ENCODE results near the gene CXorf66.
"Not testable (repeated sequence)": the region's sequence is repeated elsewhere in the genome, so short reads cannot be mapped to it uniquely, and the experiment has no call there.

The CXorf66 gene

DNA sequence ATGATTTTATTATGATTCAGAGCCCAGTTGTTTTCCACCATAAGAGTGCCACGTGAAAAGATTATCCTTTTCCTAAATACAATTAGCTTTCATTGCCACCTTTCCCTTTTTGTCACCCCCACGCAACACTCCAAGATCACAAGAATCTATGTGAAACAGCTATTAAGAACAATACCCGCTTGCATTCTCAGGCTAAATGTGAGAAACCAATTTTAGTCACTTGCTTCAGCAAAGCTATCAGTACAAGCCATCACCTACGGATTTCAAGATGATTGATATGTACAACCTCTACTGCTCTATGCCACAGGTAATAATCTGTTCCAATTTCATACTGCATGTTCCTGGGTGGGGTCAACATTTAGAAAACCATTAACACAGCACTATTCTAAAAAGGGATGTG is 34.9 kb downstream of the CXorf66 start:
- FAIRE-seq (peak; percentile 65), DNase-seq (ENCODE audit: insufficient read length, low spot score) (no peak)
- TF ChIP-seq PAX5 (IDR thresholded peaks at IDR 0.05; ENCODE audit: insufficient read depth, low read length, severe bottlenecking) = no peak

GRCh38 chrX:139929876-139930275 is 35.4 kb downstream of the CXorf66 start:
- FAIRE-seq (peak; percentile 74), DNase-seq (ENCODE audit: insufficient read length, low spot score) (no peak)
- TF ChIP-seq PAX5 (IDR thresholded peaks at IDR 0.05; ENCODE audit: insufficient read depth, low read length, severe bottlenecking) (no peak), TAF1 (IDR thresholded peaks at IDR 0.05; ENCODE audit: low read depth, low read length) (no peak), SPI1 (IDR thresholded peaks at IDR 0.05; ENCODE audit: low read depth, low read length) (no peak), POLR2AphosphoS5 (IDR thresholded peaks at IDR 0.05; ENCODE audit: low read depth, low read length) (no peak), POU2F2 (IDR thresholded peaks at IDR 0.05; ENCODE audit: low read depth, low read length) (no peak), POLR2A (IDR thresholded peaks at IDR 0.05; ENCODE audit: low read depth, low read length) (no peak)

- DNase-seq (ENCODE audit: insufficient read length, low spot score) (no peak), FAIRE-seq (no peak)
- TF ChIP-seq POLR2AphosphoS5 (IDR thresholded peaks at IDR 0.05; ENCODE audit: low read depth, low read length) = no peak
- no peak for TF ChIP-seq TAF1 (IDR thresholded peaks at IDR 0.05; ENCODE audit: low read depth, low read length)
- no peak for TF ChIP-seq SPI1 (IDR thresholded peaks at IDR 0.05; ENCODE audit: low read depth, low read length)
- no peak for TF ChIP-seq PAX5 (IDR thresholded peaks at IDR 0.05; ENCODE audit: insufficient read depth, low read length, severe bottlenecking)
- no peak for TF ChIP-seq POU2F2 (IDR thresholded peaks at IDR 0.05; ENCODE audit: low read depth, low read length)
- TF ChIP-seq POLR2A (IDR thresholded peaks at IDR 0.05; ENCODE audit: low read depth, low read length) = no peak
These were observed 40.6 kb downstream of the CXorf66 start for GRCh38 chrX:139924696-139925095.

- DNase-seq (ENCODE audit: insufficient read length, low spot score) = no peak
- TF ChIP-seq TAF1 (IDR thresholded peaks at IDR 0.05; ENCODE audit: low read depth, low read length) (no peak), POLR2A (IDR thresholded peaks at IDR 0.05; ENCODE audit: low read depth, low read length) (no peak), POLR2AphosphoS5 (IDR thresholded peaks at IDR 0.05; ENCODE audit: low read depth, low read length) (no peak), POU2F2 (IDR thresholded peaks at IDR 0.05; ENCODE audit: low read depth, low read length) (no peak), PAX5 (IDR thresholded peaks at IDR 0.05; ENCODE audit: insufficient read depth, low read length, severe bottlenecking) (no peak), SPI1 (IDR thresholded peaks at IDR 0.05; ENCODE audit: low read depth, low read length) (no peak)
- FAIRE-seq = no peak
These were observed 41.1 kb downstream of the CXorf66 start for GRCh38 chrX:139924069-139924695.

- not testable (repeated sequence) for FAIRE-seq; DNase-seq (ENCODE audit: insufficient read length, low spot score)
These were observed 44.2 kb downstream of the CXorf66 start for GRCh38 chrX:139921142-139921541.

DNA sequence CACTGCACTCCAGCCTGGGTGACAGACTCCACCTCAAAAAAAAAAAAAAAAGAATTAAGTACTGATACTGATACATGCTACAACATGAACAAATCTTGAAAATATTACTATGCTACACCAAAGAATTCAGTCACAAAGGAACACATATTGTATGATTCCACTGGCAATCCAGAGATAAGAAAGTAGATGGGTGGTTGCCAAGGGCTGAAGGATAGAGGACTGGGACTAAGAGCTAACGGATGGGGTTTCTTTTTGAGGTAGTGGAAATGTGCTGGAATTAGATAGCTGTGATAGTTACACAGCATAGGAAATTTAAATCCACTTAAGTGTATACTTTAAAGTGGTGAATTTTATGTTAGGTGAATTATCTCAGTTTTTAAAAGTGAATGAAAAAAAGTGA is 45.0 kb downstream of the CXorf66 start:
- FAIRE-seq = no peak
- TF ChIP-seq POLR2A (IDR thresholded peaks at IDR 0.05; ENCODE audit: low read depth, low read length) (no peak), POU2F2 (IDR thresholded peaks at IDR 0.05; ENCODE audit: low read depth, low read length) (no peak), PAX5 (IDR thresholded peaks at IDR 0.05; ENCODE audit: insufficient read depth, low read length, severe bottlenecking) (no peak), POLR2AphosphoS5 (IDR thresholded peaks at IDR 0.05; ENCODE audit: low read depth, low read length) (no peak), SPI1 (IDR thresholded peaks at IDR 0.05; ENCODE audit: low read depth, low read length) (no peak), TAF1 (IDR thresholded peaks at IDR 0.05; ENCODE audit: low read depth, low read length) (no peak)
- DNase-seq (ENCODE audit: insufficient read length, low spot score) = no peak

DNA sequence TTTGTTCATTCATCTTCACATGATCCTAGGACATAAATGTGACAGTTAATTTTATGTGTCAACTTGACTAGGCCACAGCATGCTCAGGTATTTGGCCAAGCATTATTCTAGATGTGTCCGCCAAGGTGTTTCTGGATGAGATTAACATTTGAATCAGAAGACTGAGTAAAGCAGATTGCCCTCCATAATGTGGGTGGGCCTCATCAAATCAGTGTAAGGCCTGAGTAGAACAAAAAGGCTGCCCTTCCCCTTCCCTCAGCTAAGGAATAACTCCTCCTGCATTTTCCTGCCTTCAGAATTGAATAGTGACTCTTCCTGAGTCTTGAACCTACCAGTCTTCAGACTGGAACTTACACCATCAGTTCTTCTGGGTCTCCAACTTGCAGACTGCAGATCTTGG is 50.9 kb downstream of the CXorf66 start:
- no peak for DNase-seq (ENCODE audit: insufficient read length, low spot score)
- no peak for FAIRE-seq

GRCh38 chrX:139909712-139910111 is 55.6 kb downstream of the CXorf66 start:
- TF ChIP-seq TAF1 (IDR thresholded peaks at IDR 0.05; ENCODE audit: low read depth, low read length) (no peak), SPI1 (IDR thresholded peaks at IDR 0.05; ENCODE audit: low read depth, low read length) (peak; percentile 37; the same call in 1 of the 2 replicates)
- FAIRE-seq = no peak
- DNase-seq (ENCODE audit: insufficient read length, low spot score) = no peak

More for the DNA sequence above, 50.9 kb downstream of the CXorf66 start:
- TF ChIP-seq POLR2AphosphoS5 (IDR thresholded peaks at IDR 0.05; ENCODE audit: low read depth, low read length) = no peak
- no peak for TF ChIP-seq POLR2A (IDR thresholded peaks at IDR 0.05; ENCODE audit: low read depth, low read length)
- TF ChIP-seq PAX5 (IDR thresholded peaks at IDR 0.05; ENCODE audit: insufficient read depth, low read length, severe bottlenecking) = no peak

DNA sequence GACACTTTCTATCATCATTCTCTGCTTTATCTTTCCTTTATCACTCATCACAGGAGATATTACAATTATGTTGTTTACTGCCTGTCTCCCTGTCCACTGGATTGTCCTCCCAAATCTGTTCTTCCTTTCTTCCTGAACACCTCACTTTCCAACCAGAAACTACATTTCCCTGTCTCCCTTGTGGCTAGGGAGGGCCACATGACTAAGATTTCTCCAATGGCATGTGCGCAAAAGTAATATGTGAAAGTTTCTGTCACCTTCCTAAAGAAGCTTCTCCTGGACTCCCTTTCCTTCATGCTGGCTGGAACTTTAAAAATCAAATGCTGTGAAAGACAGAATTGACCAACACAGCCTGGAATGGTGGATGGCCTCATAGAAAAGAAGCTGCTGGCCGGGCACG is 58.2 kb downstream of the CXorf66 start:
- TF ChIP-seq PAX5 (IDR thresholded peaks at IDR 0.05; ENCODE audit: insufficient read depth, low read length, severe bottlenecking) (no peak), POU2F2 (IDR thresholded peaks at IDR 0.05; ENCODE audit: low read depth, low read length) (no peak), POLR2AphosphoS5 (IDR thresholded peaks at IDR 0.05; ENCODE audit: low read depth, low read length) (no peak), TAF1 (IDR thresholded peaks at IDR 0.05; ENCODE audit: low read depth, low read length) (no peak), SPI1 (IDR thresholded peaks at IDR 0.05; ENCODE audit: low read depth, low read length) (no peak), POLR2A (IDR thresholded peaks at IDR 0.05; ENCODE audit: low read depth, low read length) (no peak)
- FAIRE-seq (no peak), DNase-seq (ENCODE audit: insufficient read length, low spot score) (no peak)

DNA sequence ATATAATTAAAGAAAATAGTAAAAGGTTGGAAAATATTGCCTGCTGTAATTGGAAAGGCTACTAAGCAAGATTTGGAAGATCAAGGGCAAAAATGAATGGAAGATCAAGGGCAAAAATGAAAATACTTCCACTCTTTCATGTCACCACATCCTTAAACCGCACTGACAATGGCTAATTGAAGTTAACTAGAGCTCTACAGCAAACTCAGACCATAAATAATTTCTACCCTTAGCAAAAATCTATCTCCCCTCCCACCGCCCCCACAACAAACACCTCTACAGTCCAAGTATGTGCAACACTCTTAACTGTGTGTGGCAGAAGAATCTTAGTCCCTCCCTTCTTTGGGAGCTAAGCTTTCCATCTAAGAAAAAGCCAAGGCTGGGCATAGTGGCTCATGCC is 59.6 kb downstream of the CXorf66 start:
- TF ChIP-seq TAF1 (IDR thresholded peaks at IDR 0.05; ENCODE audit: low read depth, low read length) (no peak), POLR2AphosphoS5 (IDR thresholded peaks at IDR 0.05; ENCODE audit: low read depth, low read length) (no peak), PAX5 (IDR thresholded peaks at IDR 0.05; ENCODE audit: insufficient read depth, low read length, severe bottlenecking) (no peak), SPI1 (IDR thresholded peaks at IDR 0.05; ENCODE audit: low read depth, low read length) (no peak), POLR2A (IDR thresholded peaks at IDR 0.05; ENCODE audit: low read depth, low read length) (no peak), POU2F2 (IDR thresholded peaks at IDR 0.05; ENCODE audit: low read depth, low read length) (no peak)
- no peak for DNase-seq (ENCODE audit: insufficient read length, low spot score)
- no peak for FAIRE-seq
